Kasumi-1 (cell line): ENCODE data around the gene GATAD2A.
"Not testable (repeated sequence)": the region's sequence is repeated elsewhere in the genome, so short reads cannot be mapped to it uniquely, and the experiment has no call there.

Source experiments
- DNase-seq, 2 experiments: peaks; one replicate each; lab custom pipeline; 2025; lab: John Stamatoyannopoulos, UW

GATAD2A gene

GRCh38 chr19:19404879-19405860, at the start of gene GATAD2A:
Gene GATAD2A (plus strand): TSS chr19:19405675. CDS start chr19:19465346, 59,671 bp downstream.
- DNase-seq: peak; percentile 69 to 77

GRCh38 chr19:19356500-19356899, 49.0 kb upstream of the GATAD2A start:
- no peak for DNase-seq

- DNase-seq: no peak
Observed at GRCh38 chr19:19356901-19357566, 48.4 kb upstream of the GATAD2A start.

GRCh38 chr19:19361075-19361594, 44.3 kb upstream of the GATAD2A start:
- peak; percentile 80 to 91 for DNase-seq

GRCh38 chr19:19362075-19362474, 43.4 kb upstream of the GATAD2A start:
- DNase-seq: no peak

GRCh38 chr19:19366434-19367396, 38.8 kb upstream of the GATAD2A start:
- peak; percentile 78 to 84 for DNase-seq

GRCh38 chr19:19368087-19368486, 37.4 kb upstream of the GATAD2A start:
- DNase-seq: no peak

GRCh38 chr19:19371059-19371458, 34.4 kb upstream of the GATAD2A start:
- no peak for DNase-seq

GRCh38 chr19:19372656-19373416, 32.6 kb upstream of the GATAD2A start:
- peak; percentile 89 to 91 for DNase-seq

- no peak for DNase-seq
Observed at GRCh38 chr19:19379527-19379926, 25.9 kb upstream of the GATAD2A start.

GRCh38 chr19:19380316-19380715, 25.2 kb upstream of the GATAD2A start:
- not testable (repeated sequence) for DNase-seq

GRCh38 chr19:19381007-19381926, 24.2 kb upstream of the GATAD2A start:
- DNase-seq: no peak

GRCh38 chr19:19382118-19382517, 23.4 kb upstream of the GATAD2A start:
- DNase-seq: no peak

- no peak for DNase-seq
Observed at GRCh38 chr19:19384486-19384885, 21.0 kb upstream of the GATAD2A start.

- DNase-seq: peak; percentile 97 to 100
Observed at GRCh38 chr19:19385131-19385895, 20.2 kb upstream of the GATAD2A start.

GRCh38 chr19:19385896-19386869, 19.3 kb upstream of the GATAD2A start:
- DNase-seq: peak; percentile 43 to 45

GRCh38 chr19:19387108-19387507, 18.4 kb upstream of the GATAD2A start:
- no peak for DNase-seq
